Activated gamma-delta T cell treated with anti-CD3 and anti-CD28 coated beads, Interleukin-2, amount 50 U/mL, for 16 hours (primary cell): ENCODE data around the gene KIF5A.

Source experiments
- DNase-seq: peaks from one replicate; pipeline ENCODE4 v3.0.0-alpha.2; 2020; ENCODE audit warnings: low read depth

The KIF5A gene

GRCh38 chr12:57520053-57520818 lies 29.6 kb upstream of the KIF5A start, which contains the start of gene DDIT3:
DDIT3 (minus strand) TSS chr12:57520514; CDS start chr12:57517406, 3,108 bp downstream.
- DNase-seq, result peak; percentile 99

- no peak for DNase-seq
Observed at GRCh38 chr12:57521525-57522010, 28.3 kb upstream of the KIF5A start.

- peak; percentile 83 for DNase-seq
Observed at GRCh38 chr12:57522011-57522886, 27.6 kb upstream of the KIF5A start, which contains the start of gene MBD6. MBD6 (plus strand) TSS chr12:57522824; CDS start chr12:57524304, 1,480 bp downstream.

- DNase-seq, result no peak
Observed at GRCh38 chr12:57522887-57523705, 26.7 kb upstream of the KIF5A start.

GRCh38 chr12:57523706-57524614 lies 25.9 kb upstream of the KIF5A start:
- DNase-seq, result no peak

GRCh38 chr12:57524814-57525614 lies 24.8 kb upstream of the KIF5A start:
- DNase-seq, result no peak

- DNase-seq, result no peak
Observed at GRCh38 chr12:57525615-57526383, 24.0 kb upstream of the KIF5A start.

- no peak for DNase-seq
Observed at GRCh38 chr12:57526477-57527126, 23.2 kb upstream of the KIF5A start.

- DNase-seq, result no peak
Observed at GRCh38 chr12:57527184-57527583, 22.7 kb upstream of the KIF5A start.

GRCh38 chr12:57528176-57528575 lies 21.7 kb upstream of the KIF5A start:
- no peak for DNase-seq

GRCh38 chr12:57528831-57529555 lies 20.9 kb upstream of the KIF5A start:
- DNase-seq, result no peak

GRCh38 chr12:57529831-57530230 lies 20.0 kb upstream of the KIF5A start:
- DNase-seq, result no peak

- DNase-seq, result no peak
Observed at GRCh38 chr12:57530396-57531142, 19.3 kb upstream of the KIF5A start.

- no peak for DNase-seq
Observed at GRCh38 chr12:57531836-57532235, 18.0 kb upstream of the KIF5A start.

GRCh38 chr12:57533108-57533507 lies 16.7 kb upstream of the KIF5A start:
- no peak for DNase-seq

- DNase-seq, result no peak
Observed at GRCh38 chr12:57534250-57534649, 15.6 kb upstream of the KIF5A start.

GRCh38 chr12:57534991-57535543 lies 14.8 kb upstream of the KIF5A start:
- DNase-seq, result no peak
